ENCODE results near the gene HTRA3. TPM values are rescaled to one million over a fixed set of nuclear protein-coding genes. Genes with fewer than 3 reads are reported as not detected.

HTRA3 gene
- total RNA-seq, 1 experiment from 2014 or later: not detected

GRCh38 chr4:8306511-8307021 lies 37.0 kb downstream of the HTRA3 start:
- BruUV-seq (replicated peaks): no TSS peak
- CTCF ChIA-PET: no interaction called here

DNA sequence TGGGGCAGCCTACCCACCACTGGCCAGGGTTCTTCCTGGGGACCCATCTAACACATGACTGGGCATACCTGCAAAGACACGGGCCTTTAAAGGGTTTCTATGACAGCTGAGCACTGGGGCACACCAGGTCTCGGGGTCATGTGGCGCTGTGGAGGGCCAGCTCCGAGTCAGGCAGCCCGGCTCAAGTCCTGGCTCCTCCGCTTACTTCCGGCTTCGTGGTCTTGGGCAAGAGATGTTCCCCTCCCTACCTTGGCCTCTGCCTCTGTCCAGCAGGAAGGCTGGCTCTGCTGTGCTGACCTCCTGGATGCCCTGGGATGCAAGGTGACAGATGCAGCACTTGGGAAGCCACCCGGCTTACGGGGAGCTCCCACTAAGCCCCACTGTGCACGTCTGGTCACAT lies 37.6 kb downstream of the HTRA3 start:
- DNase-seq: no peak
- Mint-ChIP-seq H3K4me1 (ENCODE audit: low read depth, unreplicated experiment) (no peaks in the 10 kb centered on the region), H3K36me3 (ENCODE audit: insufficient read depth, unreplicated experiment) (peaks cover 11% of the 10 kb centered on the region), H3K9me3 (ENCODE audit: low read depth, unreplicated experiment) (no peaks in the 10 kb centered on the region), H3K27me3 (ENCODE audit: unreplicated experiment) (peaks cover 50% of the 10 kb centered on the region), H3K4me3 (ENCODE audit: low read depth, unreplicated experiment) (no peak overlapping the region), H3K27ac (ENCODE audit: unreplicated experiment) (no peak overlapping the region)
- TF ChIP-seq CTCF (IDR thresholded peaks at IDR 0.05; ENCODE audit: unreplicated experiment): no peak
- no TSS peak for BruUV-seq (replicated peaks)
- CTCF ChIA-PET: no interaction called here
- intact Hi-C loops (cut with micrococcal nuclease; ENCODE audit: unreplicated experiment): no loop called here

More at GRCh38 chr4:8306511-8307021, 37.0 kb downstream of the HTRA3 start:
- intact Hi-C loops (cut with micrococcal nuclease; ENCODE audit: unreplicated experiment): no loop called here
- Mint-ChIP-seq H3K36me3 (ENCODE audit: insufficient read depth, unreplicated experiment) (peaks cover 11% of the 10 kb centered on the region), H3K27ac (ENCODE audit: unreplicated experiment) (no peak overlapping the region), H3K4me3 (ENCODE audit: low read depth, unreplicated experiment) (no peak overlapping the region), H3K9me3 (ENCODE audit: low read depth, unreplicated experiment) (no peaks in the 10 kb centered on the region), H3K27me3 (ENCODE audit: unreplicated experiment) (peaks cover 52% of the 10 kb centered on the region), H3K4me1 (ENCODE audit: low read depth, unreplicated experiment) (no peaks in the 10 kb centered on the region)
- TF ChIP-seq CTCF (IDR thresholded peaks at IDR 0.05; ENCODE audit: unreplicated experiment): no peak
- DNase-seq: no peak

DNA sequence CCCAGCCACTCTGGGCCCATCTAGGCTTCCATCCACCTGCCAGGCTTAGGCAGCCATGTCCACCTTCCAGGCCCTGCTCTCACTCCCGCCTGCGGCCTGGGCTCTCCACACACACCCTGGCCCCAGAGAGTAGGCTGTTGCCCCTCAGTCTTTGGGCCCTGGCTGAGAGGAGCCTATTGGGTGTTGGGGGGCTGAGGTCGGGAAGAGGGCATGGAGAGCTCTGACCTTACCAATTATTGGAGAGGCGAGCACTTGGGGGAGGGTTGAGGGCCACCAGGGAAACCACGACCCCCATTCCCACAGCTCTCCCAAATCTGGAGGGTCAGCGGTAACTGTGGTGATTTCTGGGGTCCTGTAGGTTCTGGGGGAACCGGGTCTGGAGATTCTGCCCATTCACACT lies 38.2 kb downstream of the HTRA3 start:
- Mint-ChIP-seq H3K9me3 (ENCODE audit: low read depth, unreplicated experiment) (no peaks in the 10 kb centered on the region), H3K27me3 (ENCODE audit: unreplicated experiment) (peaks cover 45% of the 10 kb centered on the region), H3K4me3 (ENCODE audit: low read depth, unreplicated experiment) (no peak overlapping the region), H3K36me3 (ENCODE audit: insufficient read depth, unreplicated experiment) (peaks cover 11% of the 10 kb centered on the region), H3K27ac (ENCODE audit: unreplicated experiment) (no peak overlapping the region), H3K4me1 (ENCODE audit: low read depth, unreplicated experiment) (no peaks in the 10 kb centered on the region)
- TF ChIP-seq CTCF (IDR thresholded peaks at IDR 0.05; ENCODE audit: unreplicated experiment): no peak
- DNase-seq: no peak
- CTCF ChIA-PET: no interaction called here
- intact Hi-C loops (cut with micrococcal nuclease; ENCODE audit: unreplicated experiment): no loop called here
- no TSS peak for BruUV-seq (replicated peaks)

- Mint-ChIP-seq H3K27me3 (ENCODE audit: unreplicated experiment) (peaks cover 40% of the 10 kb centered on the region), H3K4me1 (ENCODE audit: low read depth, unreplicated experiment) (no peaks in the 10 kb centered on the region), H3K9me3 (ENCODE audit: low read depth, unreplicated experiment) (no peaks in the 10 kb centered on the region), H3K4me3 (ENCODE audit: low read depth, unreplicated experiment) (no peak overlapping the region), H3K27ac (ENCODE audit: unreplicated experiment) (no peak overlapping the region), H3K36me3 (ENCODE audit: insufficient read depth, unreplicated experiment) (peaks cover 11% of the 10 kb centered on the region)
- intact Hi-C loops (cut with micrococcal nuclease; ENCODE audit: unreplicated experiment): no loop called here
- BruUV-seq (replicated peaks): no TSS peak
- CTCF ChIA-PET: no interaction called here
- DNase-seq: no peak
- no peak for TF ChIP-seq CTCF (IDR thresholded peaks at IDR 0.05; ENCODE audit: unreplicated experiment)
Measured at GRCh38 chr4:8308144-8308543, 38.6 kb downstream of the HTRA3 start.

Measured in Calu3 (cell line).